Measurements from ENCODE around the gene MAPRE2.

MAPRE2 gene

GRCh38 chr18:35040988-35041814, at the start of gene MAPRE2:
TSS of gene MAPRE2 (plus strand) at chr18:35041413. CDS start at chr18:35041540, 127 bp downstream.
- peak within 1 kb of the TSS; percentile 72 for H3K27ac ChIP-seq
- no peak for TF ChIP-seq CTCF (conservative IDR thresholded peaks at IDR 0.05; ENCODE audit: low read depth)
- ChIA-PET CTCF (interaction anchor here (0.5 kb wide), 1 partner anchor 35 kb away, joined by 3 read pairs; no protein-coding TSS in a partner anchor), POLR2A (ENCODE audit: low non-redundant PET) (no interaction called here)
- peak; percentile 79 for DNase-seq (ENCODE audit: low spot score)

GRCh38 chr18:34991561-34991960, 49.7 kb upstream of the MAPRE2 start:
- no peak overlapping the region for H3K27ac ChIP-seq
- TF ChIP-seq CTCF (conservative IDR thresholded peaks at IDR 0.05; ENCODE audit: low read depth) = no peak
- DNase-seq (ENCODE audit: low spot score) = no peak
- ChIA-PET CTCF (interaction anchor here (0.6 kb wide), 1 partner anchor 180 kb away, joined by 3 read pairs; no protein-coding TSS in a partner anchor), POLR2A (ENCODE audit: low non-redundant PET) (no interaction called here)

- ChIA-PET CTCF (no interaction called here), POLR2A (ENCODE audit: low non-redundant PET) (no interaction called here)
- no peak overlapping the region for H3K27ac ChIP-seq
- DNase-seq (ENCODE audit: low spot score) = no peak
- TF ChIP-seq CTCF (conservative IDR thresholded peaks at IDR 0.05; ENCODE audit: low read depth) = no peak
These were observed 47.9 kb upstream of the MAPRE2 start for GRCh38 chr18:34993289-34993688.

- CTCF ChIA-PET = no interaction called here
- H3K27ac ChIP-seq = no peak overlapping the region
- DNase-seq (ENCODE audit: low spot score) = no peak
- no peak for TF ChIP-seq CTCF (conservative IDR thresholded peaks at IDR 0.05; ENCODE audit: low read depth)
- POLR2A ChIA-PET (ENCODE audit: low non-redundant PET) = no interaction called here
These were observed 45.5 kb upstream of the MAPRE2 start for GRCh38 chr18:34995746-34996145.

GRCh38 chr18:34998661-34999060, 42.6 kb upstream of the MAPRE2 start:
- ChIA-PET POLR2A (ENCODE audit: low non-redundant PET) (no interaction called here), CTCF (interaction anchor here (0.6 kb wide), 1 partner anchor 23 kb away, joined by 3 read pairs; no protein-coding TSS in a partner anchor)
- H3K27ac ChIP-seq = no peak overlapping the region
- TF ChIP-seq CTCF (conservative IDR thresholded peaks at IDR 0.05; ENCODE audit: low read depth) = no peak
- no peak for DNase-seq (ENCODE audit: low spot score)

- DNase-seq (ENCODE audit: low spot score) = no peak
- POLR2A ChIA-PET (ENCODE audit: low non-redundant PET) = no interaction called here
- no peak for TF ChIP-seq CTCF (conservative IDR thresholded peaks at IDR 0.05; ENCODE audit: low read depth)
- CTCF ChIA-PET = no interaction called here
- H3K27ac ChIP-seq = no peak overlapping the region
These were observed 41.4 kb upstream of the MAPRE2 start for GRCh38 chr18:34999756-35000289.

Measured in RWPE1 (cell line).